H9 (cell line): ENCODE results near the gene DENND1A. TPM values are rescaled to one million over a fixed set of nuclear protein-coding genes. Genes with fewer than 3 reads are reported as not detected.

ENCODE experiments used
- DNase-seq: peaks from one replicate; pipeline ENCODE4 v3.0.0-alpha.2; 2017
- H2AFZ ChIP-seq: one replicate; pipeline ENCODE4 v1.6.1; 2013; ENCODE audit warnings: mild to moderate bottlenecking, low read length, control low read depth, moderate library complexity
- H2AK5ac ChIP-seq: 2 replicates; pipeline ENCODE4 v1.6.1; 2013; ENCODE audit warnings: low read length, control low read depth, mixed read lengths; ENCODE audit not compliant: insufficient read length
- H2BK120ac ChIP-seq: one replicate; pipeline ENCODE4 v1.6.1; 2013; ENCODE audit warnings: low read depth, mild to moderate bottlenecking, low read length, control low read depth, inconsistent platforms; ENCODE audit not compliant: poor library complexity, severe bottlenecking
- H2BK12ac ChIP-seq: 2 replicates; pipeline ENCODE4 v1.6.1; 2013; ENCODE audit warnings: low read length, control low read depth, mixed read lengths, low read depth; ENCODE audit not compliant: insufficient read length
- H2BK15ac ChIP-seq: 2 replicates; pipeline ENCODE4 v1.6.1; 2013; ENCODE audit warnings: low read depth, low read length, control low read depth
- H2BK20ac ChIP-seq: one replicate; pipeline ENCODE4 v1.6.1; 2013; ENCODE audit warnings: low read depth, mild to moderate bottlenecking, low read length, control low read depth, inconsistent platforms; ENCODE audit not compliant: poor library complexity, severe bottlenecking
- H2BK5ac ChIP-seq: 2 replicates; pipeline ENCODE4 v1.6.1; 2013; ENCODE audit warnings: low read length, control low read depth, mixed read lengths; ENCODE audit not compliant: insufficient read length
- H3K14ac ChIP-seq: 2 replicates; pipeline ENCODE4 v1.6.1; 2013; ENCODE audit warnings: low read length, control low read depth; ENCODE audit not compliant: insufficient read depth
- H3K18ac ChIP-seq: 2 replicates; pipeline ENCODE4 v1.6.1; 2013; ENCODE audit warnings: low read depth, mild to moderate bottlenecking, mixed read lengths, low read length, control low read depth; ENCODE audit not compliant: insufficient read length
- H3K23ac ChIP-seq: 2 replicates; pipeline ENCODE4 v1.6.1; 2013; ENCODE audit warnings: low read length, control low read depth, mixed read lengths, low read depth; ENCODE audit not compliant: insufficient read length
- H3K23me2 ChIP-seq: 2 replicates; pipeline ENCODE4 v1.6.1; 2013; ENCODE audit warnings: low read depth, mild to moderate bottlenecking, mixed read lengths, low read length, control low read depth; ENCODE audit not compliant: insufficient read length, poor library complexity, severe bottlenecking
- H3K27ac ChIP-seq: 2 replicates; pipeline ENCODE4 v1.5.1; 2013; ENCODE audit warnings: low read length, control low read depth, mixed read lengths, low read depth; ENCODE audit not compliant: insufficient read length
- H3K27me3 ChIP-seq: 2 replicates; pipeline ENCODE4 v1.6.1; 2013; ENCODE audit warnings: low read length, control low read depth, inconsistent platforms; ENCODE audit not compliant: insufficient read depth
- H3K4ac ChIP-seq: 2 replicates; pipeline ENCODE4 v1.6.1; 2013; ENCODE audit warnings: low read depth, mild to moderate bottlenecking, control low read depth, inconsistent platforms, low read length, moderate library complexity
- H3K4me1 ChIP-seq: 2 replicates; pipeline ENCODE4 v1.6.1; 2013; ENCODE audit warnings: low read length, control low read depth, inconsistent platforms; ENCODE audit not compliant: insufficient read depth
- H3K4me2 ChIP-seq: 2 replicates; pipeline ENCODE4 v1.6.1; 2013; ENCODE audit warnings: low read length, control low read depth, mixed read lengths; ENCODE audit not compliant: insufficient read length, insufficient read depth
- H3K56ac ChIP-seq: 2 replicates; pipeline ENCODE4 v1.6.1; 2013; ENCODE audit warnings: low read depth, mild to moderate bottlenecking, mixed read lengths, low read length, control low read depth; ENCODE audit not compliant: insufficient read length
- H3K79me1 ChIP-seq: 2 replicates; pipeline ENCODE4 v1.6.1; 2013; ENCODE audit warnings: low read depth, mild to moderate bottlenecking, moderate library complexity, low read length, control low read depth, inconsistent platforms; ENCODE audit not compliant: insufficient read depth, poor library complexity, severe bottlenecking
- H3K79me2 ChIP-seq: 2 replicates; pipeline ENCODE4 v1.6.1; 2013; ENCODE audit warnings: low read length, control low read depth, inconsistent platforms; ENCODE audit not compliant: insufficient read depth
- H3K9ac ChIP-seq: 2 replicates; pipeline ENCODE4 v1.6.1; 2013; ENCODE audit warnings: low read length, control low read depth, mixed read lengths; ENCODE audit not compliant: insufficient read length; ENCODE audit errors: extremely low read depth
- H3K9me3 ChIP-seq: one replicate; pipeline ENCODE4 v1.6.1; 2013; ENCODE audit warnings: low read depth, low read length, inconsistent platforms; ENCODE audit not compliant: control insufficient read depth
- H3T11ph ChIP-seq: one replicate; pipeline ENCODE4 v1.6.1; 2013; ENCODE audit warnings: mild to moderate bottlenecking, low read length, control low read depth, inconsistent platforms
- H4K20me1 ChIP-seq: one replicate; pipeline ENCODE4 v1.6.1; 2013; ENCODE audit not compliant: control insufficient read depth, insufficient read length, insufficient read depth
- H4K5ac ChIP-seq: 2 replicates; pipeline ENCODE4 v1.6.1; 2013; ENCODE audit warnings: low read depth, mild to moderate bottlenecking, mixed read lengths, low read length, control low read depth; ENCODE audit not compliant: insufficient read length
- H4K8ac ChIP-seq: replicated peaks from 2 replicates; pipeline ENCODE4 v1.6.1; 2013; ENCODE audit warnings: low read length, control low read depth, mixed read lengths, low read depth; ENCODE audit not compliant: insufficient read length
- H4K91ac ChIP-seq: 2 replicates; pipeline ENCODE4 v1.6.1; 2013; ENCODE audit warnings: low read depth, mild to moderate bottlenecking, moderate library complexity, mixed read lengths, low read length, control low read depth; ENCODE audit not compliant: insufficient read length
- H3K27ac Mint-ChIP-seq, 3 experiments: 2 replicates in 2 of 3; 3 replicates in 1 of 3; pipeline ENCODE4 v1.8.0; 2020 to 2021; ENCODE audit warnings: mixed read lengths in 3 of 3, mild to moderate bottlenecking in 1 of 3, moderate library complexity in 1 of 3
- H3K27me3 Mint-ChIP-seq: 2 replicates; pipeline ENCODE4 v1.8.0; 2021; ENCODE audit warnings: low read depth, mild to moderate bottlenecking, moderate library complexity, mixed read lengths
- H3K36me3 Mint-ChIP-seq, 3 experiments: 2 replicates in 2 of 3; 3 replicates in 1 of 3; pipeline ENCODE4 v1.8.0; 2020 to 2021; ENCODE audit warnings: low read depth in 3 of 3, mixed read lengths in 3 of 3; ENCODE audit not compliant: insufficient read depth in 1 of 3
- H3K4me1 Mint-ChIP-seq, 2 experiments: 2 replicates each; pipeline ENCODE4 v1.8.0; 2020; ENCODE audit warnings: mixed read lengths in 2 of 2
- H3K4me3 Mint-ChIP-seq, 2 experiments: 2 replicates in 1 of 2; 3 replicates in 1 of 2; pipeline ENCODE4 v1.8.0; 2020 to 2021; ENCODE audit warnings: mild to moderate bottlenecking in 2 of 2, mixed read lengths in 2 of 2, moderate library complexity in 1 of 2
- H3K9me3 Mint-ChIP-seq, 2 experiments: 2 replicates in 1 of 2; 3 replicates in 1 of 2; pipeline ENCODE4 v1.8.0; 2020; ENCODE audit warnings: mild to moderate bottlenecking in 2 of 2, mixed read lengths in 2 of 2, moderate library complexity in 1 of 2
- WGBS: extraction: QIAGEN DNeasy Blood & Tissue Kit; methylation state at CpG from one replicate; pipeline ENCODE4 v1.1.7; 2013; ENCODE audit warnings: missing lambda C conversion rate, low lambda C conversion rate, mixed read lengths; ENCODE audit not compliant: insufficient read length; ENCODE audit errors: extremely low coverage; 5-methylcytosine and 5-hydroxymethylcytosine counted together
- total RNA-seq: library from RNA; stranded (reverse); gene quantifications from 2 replicates; pipeline ENCODE4 v1.2.1, GENCODE V29; 2021
- TF ChIP-seq, protein P1 (sequence below): fragments of 200-600 bp; sonication (generic); conservative IDR thresholded peaks from 3 replicates; pipeline ENCODE4 v1.8.0; 2021; ENCODE audit warnings: antibody characterized with exemption, mild to moderate bottlenecking

DENND1A gene
- total RNA-seq, 1 experiment from 2014 or later = 20.4 TPM

DNA sequence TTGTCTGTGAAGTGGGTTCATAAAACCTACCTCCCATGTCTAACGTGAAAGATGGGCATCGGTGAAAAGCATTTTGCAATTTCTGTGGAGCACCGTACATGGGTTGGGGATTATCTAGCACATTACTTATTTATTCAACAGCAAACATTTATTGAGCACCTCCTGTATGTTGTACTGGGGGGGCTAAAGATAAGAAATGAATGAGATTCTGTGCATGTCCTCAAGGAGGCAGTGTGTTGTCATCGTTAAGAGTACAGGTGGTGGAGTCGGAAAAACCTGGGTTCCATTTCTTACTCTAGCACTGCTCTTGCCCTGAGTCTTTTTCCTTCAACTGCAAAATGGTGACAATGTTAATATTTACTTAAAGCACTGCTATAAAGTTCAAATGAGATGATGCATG lies 30.4 kb upstream of the DENND1A start:
- Histone ChIP-seq H3K4ac (no peak overlapping the region), H3K14ac (no peak overlapping the region), H2BK12ac (no peak overlapping the region), H2BK15ac (no peak overlapping the region), H4K20me1 (no peaks in the 10 kb centered on the region), H2BK120ac (no peak overlapping the region), H4K5ac (no peak overlapping the region), H3K23ac (no peak overlapping the region), H3K4me1 (no peaks in the 10 kb centered on the region), H3K27me3 (no peaks in the 10 kb centered on the region), H2BK5ac (no peak overlapping the region), H2BK20ac (no peak overlapping the region), H3K18ac (no peak overlapping the region), H3K56ac (no peak overlapping the region), H3K79me2 (no peaks in the 10 kb centered on the region), H2AFZ (no peak overlapping the region), H3T11ph (no peak overlapping the region), H3K4me2 (no peak overlapping the region), H3K23me2 (no peaks in the 10 kb centered on the region), H4K91ac (no peak overlapping the region), H3K9me3 (no peaks in the 10 kb centered on the region), H2AK5ac (no peak overlapping the region), H4K8ac (no peak overlapping the region), H3K79me1 (no peaks in the 10 kb centered on the region), H3K9ac (no peak overlapping the region), H3K27ac (no peak overlapping the region)
- Mint-ChIP-seq H3K27ac (no peak overlapping the region), H3K36me3 (no peaks in the 10 kb centered on the region), H3K4me1 (peaks cover 8 to 11% of the 10 kb centered on the region in 2 experiments; a peak in 3 of 4 replicates), H3K4me3 (no peak overlapping the region), H3K27me3 (peaks cover 45% of the 10 kb centered on the region), H3K9me3 (no peaks in the 10 kb centered on the region; a peak in 1 of 5 replicates)
- no CpG with 5 or more reads among the region's 5 CpGs for WGBS
- no peak for DNase-seq
- TF ChIP-seq, protein P1, sequence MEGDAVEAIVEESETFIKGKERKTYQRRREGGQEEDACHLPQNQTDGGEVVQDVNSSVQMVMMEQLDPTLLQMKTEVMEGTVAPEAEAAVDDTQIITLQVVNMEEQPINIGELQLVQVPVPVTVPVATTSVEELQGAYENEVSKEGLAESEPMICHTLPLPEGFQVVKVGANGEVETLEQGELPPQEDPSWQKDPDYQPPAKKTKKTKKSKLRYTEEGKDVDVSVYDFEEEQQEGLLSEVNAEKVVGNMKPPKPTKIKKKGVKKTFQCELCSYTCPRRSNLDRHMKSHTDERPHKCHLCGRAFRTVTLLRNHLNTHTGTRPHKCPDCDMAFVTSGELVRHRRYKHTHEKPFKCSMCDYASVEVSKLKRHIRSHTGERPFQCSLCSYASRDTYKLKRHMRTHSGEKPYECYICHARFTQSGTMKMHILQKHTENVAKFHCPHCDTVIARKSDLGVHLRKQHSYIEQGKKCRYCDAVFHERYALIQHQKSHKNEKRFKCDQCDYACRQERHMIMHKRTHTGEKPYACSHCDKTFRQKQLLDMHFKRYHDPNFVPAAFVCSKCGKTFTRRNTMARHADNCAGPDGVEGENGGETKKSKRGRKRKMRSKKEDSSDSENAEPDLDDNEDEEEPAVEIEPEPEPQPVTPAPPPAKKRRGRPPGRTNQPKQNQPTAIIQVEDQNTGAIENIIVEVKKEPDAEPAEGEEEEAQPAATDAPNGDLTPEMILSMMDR = peak; percentile 62
